ENCODE measurements around the gene CCDC74B.
"Not testable (repeated sequence)": the region's sequence is repeated elsewhere in the genome, so short reads cannot be mapped to it uniquely, and the experiment has no call there.

DNA sequence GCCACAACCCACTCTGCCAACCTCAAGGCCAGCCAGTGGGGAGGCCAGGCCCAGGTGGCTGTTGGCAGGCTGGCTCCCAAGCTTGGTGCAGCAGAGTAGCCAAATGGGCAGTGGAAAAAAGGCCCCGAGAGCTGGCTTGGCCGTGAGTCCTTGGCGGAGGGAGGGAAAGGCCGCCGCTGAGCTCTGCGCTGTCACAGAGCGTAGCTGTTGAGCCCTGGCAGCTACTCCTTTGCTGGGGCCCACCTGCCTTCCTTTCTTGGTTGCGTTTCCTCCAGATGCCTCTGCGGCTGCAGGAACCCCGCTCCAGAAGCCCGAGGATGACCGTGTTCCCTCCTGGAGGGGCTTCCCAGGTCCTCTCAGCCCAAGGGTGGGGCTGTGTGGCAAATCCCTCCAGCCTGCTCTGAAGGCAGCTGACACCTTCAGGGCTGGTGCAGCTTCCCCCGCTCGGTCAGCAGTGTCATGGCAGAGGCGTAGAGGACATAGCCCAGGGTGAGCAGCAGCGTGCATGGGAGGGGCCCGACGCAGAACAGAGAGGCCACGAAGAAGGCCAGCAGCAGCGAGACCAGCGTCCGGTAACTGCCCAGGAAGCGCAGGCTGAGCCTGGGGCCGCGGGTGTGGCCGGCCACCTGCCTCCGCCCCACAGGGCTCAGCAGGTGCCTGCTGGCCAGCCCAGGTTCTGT, 7.4 kb upstream of the CCDC74B start:
- TF ChIP-seq, protein P1, sequence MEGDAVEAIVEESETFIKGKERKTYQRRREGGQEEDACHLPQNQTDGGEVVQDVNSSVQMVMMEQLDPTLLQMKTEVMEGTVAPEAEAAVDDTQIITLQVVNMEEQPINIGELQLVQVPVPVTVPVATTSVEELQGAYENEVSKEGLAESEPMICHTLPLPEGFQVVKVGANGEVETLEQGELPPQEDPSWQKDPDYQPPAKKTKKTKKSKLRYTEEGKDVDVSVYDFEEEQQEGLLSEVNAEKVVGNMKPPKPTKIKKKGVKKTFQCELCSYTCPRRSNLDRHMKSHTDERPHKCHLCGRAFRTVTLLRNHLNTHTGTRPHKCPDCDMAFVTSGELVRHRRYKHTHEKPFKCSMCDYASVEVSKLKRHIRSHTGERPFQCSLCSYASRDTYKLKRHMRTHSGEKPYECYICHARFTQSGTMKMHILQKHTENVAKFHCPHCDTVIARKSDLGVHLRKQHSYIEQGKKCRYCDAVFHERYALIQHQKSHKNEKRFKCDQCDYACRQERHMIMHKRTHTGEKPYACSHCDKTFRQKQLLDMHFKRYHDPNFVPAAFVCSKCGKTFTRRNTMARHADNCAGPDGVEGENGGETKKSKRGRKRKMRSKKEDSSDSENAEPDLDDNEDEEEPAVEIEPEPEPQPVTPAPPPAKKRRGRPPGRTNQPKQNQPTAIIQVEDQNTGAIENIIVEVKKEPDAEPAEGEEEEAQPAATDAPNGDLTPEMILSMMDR (optimal IDR thresholded peaks at IDR 0.05 in 1 of 3, IDR thresholded peaks at IDR 0.05 in 1 of 3, conservative IDR thresholded peaks at IDR 0.05 in 1 of 3; ENCODE audit: extremely low read depth in 1 of 3, insufficient read depth in 2 of 3, low read length in 3 of 3) = not testable (repeated sequence)
- TF ChIP-seq EZH2 (IDR thresholded peaks at IDR 0.05; ENCODE audit: low read length) = not testable (repeated sequence)
